Measurements from ENCODE around the gene RCSD1. TPM values are rescaled to one million over a fixed set of nuclear protein-coding genes. Genes with fewer than 3 reads are reported as not detected.

The RCSD1 gene
- total RNA-seq, 2 donors from 2014 or later, result 88.0 to 101 TPM

GRCh38 chr1:167654975-167655575 lies 25.0 kb downstream of the RCSD1 start:
- Mint-ChIP-seq H3K27ac (peak overlapping the region; percentile 94), H3K4me3 (no peak overlapping the region), H3K27me3 (no peaks in the 10 kb centered on the region), H3K36me3 (ENCODE audit: low read depth) (peaks cover 10% of the 10 kb centered on the region), H3K4me1 (peaks cover 77% of the 10 kb centered on the region)
- H3K9me3 ChIP-seq (ENCODE audit: control insufficient read depth, low read length, poor library complexity, severe bottlenecking), result no peaks in the 10 kb centered on the region
- no peak for ATAC-seq
- DNase-seq, result no peak

- no peaks in the 10 kb centered on the region for H3K9me3 ChIP-seq (ENCODE audit: control insufficient read depth, low read length, poor library complexity, severe bottlenecking)
- Mint-ChIP-seq H3K4me3 (no peak overlapping the region), H3K4me1 (peaks cover 72% of the 10 kb centered on the region), H3K27ac (peak overlapping the region; percentile 89), H3K36me3 (ENCODE audit: low read depth) (peaks cover 13% of the 10 kb centered on the region), H3K27me3 (no peaks in the 10 kb centered on the region)
- no peak for ATAC-seq
- DNase-seq, result no peak
These were observed 26.6 kb downstream of the RCSD1 start for GRCh38 chr1:167656657-167657056.

- Mint-ChIP-seq H3K4me1 (peaks cover 78% of the 10 kb centered on the region), H3K27ac (peak overlapping the region; percentile 89), H3K27me3 (no peaks in the 10 kb centered on the region), H3K4me3 (no peak overlapping the region), H3K36me3 (ENCODE audit: low read depth) (peaks cover 19% of the 10 kb centered on the region)
- ATAC-seq (no peak), DNase-seq (no peak)
- H3K9me3 ChIP-seq (ENCODE audit: control insufficient read depth, low read length, poor library complexity, severe bottlenecking), result no peaks in the 10 kb centered on the region
These were observed 28.7 kb downstream of the RCSD1 start for GRCh38 chr1:167658574-167659328.

GRCh38 chr1:167659450-167659849 lies 29.4 kb downstream of the RCSD1 start:
- peak overlapping the region; percentile 71 for H3K4me3 Mint-ChIP-seq

GRCh38 chr1:167659881-167660280 lies 29.8 kb downstream of the RCSD1 start:
- Mint-ChIP-seq H3K4me3 (peak overlapping the region; percentile 71), H3K27me3 (no peaks in the 10 kb centered on the region), H3K4me1 (peaks cover 75% of the 10 kb centered on the region), H3K36me3 (ENCODE audit: low read depth) (peaks cover 14% of the 10 kb centered on the region), H3K27ac (peak overlapping the region; percentile 89)
- DNase-seq (no peak), ATAC-seq (no peak)
- H3K9me3 ChIP-seq (ENCODE audit: control insufficient read depth, low read length, poor library complexity, severe bottlenecking), result no peaks in the 10 kb centered on the region

More at GRCh38 chr1:167659450-167659849, 29.4 kb downstream of the RCSD1 start:
- DNase-seq, result no peak
- Mint-ChIP-seq H3K27ac (peak overlapping the region; percentile 89), H3K36me3 (ENCODE audit: low read depth) (peaks cover 14% of the 10 kb centered on the region), H3K4me1 (peaks cover 76% of the 10 kb centered on the region), H3K27me3 (no peaks in the 10 kb centered on the region)
- ATAC-seq, result no peak
- no peaks in the 10 kb centered on the region for H3K9me3 ChIP-seq (ENCODE audit: control insufficient read depth, low read length, poor library complexity, severe bottlenecking)

- DNase-seq (no peak), ATAC-seq (no peak)
- no peaks in the 10 kb centered on the region for H3K9me3 ChIP-seq (ENCODE audit: control insufficient read depth, low read length, poor library complexity, severe bottlenecking)
- Mint-ChIP-seq H3K4me1 (peaks cover 80% of the 10 kb centered on the region), H3K27me3 (no peaks in the 10 kb centered on the region), H3K4me3 (no peak overlapping the region), H3K36me3 (ENCODE audit: low read depth) (peaks cover 14% of the 10 kb centered on the region), H3K27ac (peak overlapping the region; percentile 89)
These were observed 31.7 kb downstream of the RCSD1 start for GRCh38 chr1:167661527-167662426.

- DNase-seq (no peak), ATAC-seq (no peak)
- Mint-ChIP-seq H3K36me3 (ENCODE audit: low read depth) (peaks cover 14% of the 10 kb centered on the region), H3K4me3 (no peak overlapping the region), H3K27ac (peak overlapping the region; percentile 89), H3K27me3 (no peaks in the 10 kb centered on the region), H3K4me1 (peaks cover 76% of the 10 kb centered on the region)
- no peaks in the 10 kb centered on the region for H3K9me3 ChIP-seq (ENCODE audit: control insufficient read depth, low read length, poor library complexity, severe bottlenecking)
These were observed 33.2 kb downstream of the RCSD1 start for GRCh38 chr1:167663002-167663772.

GRCh38 chr1:167665469-167665868 lies 35.4 kb downstream of the RCSD1 start:
- DNase-seq, result no peak
- H3K27me3 Mint-ChIP-seq, result no peaks in the 10 kb centered on the region
- ATAC-seq, result no peak
- H3K36me3 Mint-ChIP-seq (ENCODE audit: low read depth), result peaks cover 7% of the 10 kb centered on the region
- H3K4me1 Mint-ChIP-seq, result peaks cover 72% of the 10 kb centered on the region
- no peaks in the 10 kb centered on the region for H3K9me3 ChIP-seq (ENCODE audit: control insufficient read depth, low read length, poor library complexity, severe bottlenecking)
- H3K27ac Mint-ChIP-seq, result peak overlapping the region; percentile 72
- H3K4me3 Mint-ChIP-seq, result no peak overlapping the region

GRCh38 chr1:167666416-167666815 lies 36.4 kb downstream of the RCSD1 start:
- H3K4me3 Mint-ChIP-seq, result no peak overlapping the region

GRCh38 chr1:167667536-167667935 lies 37.5 kb downstream of the RCSD1 start:
- Mint-ChIP-seq H3K27ac (peak overlapping the region; percentile 72), H3K36me3 (ENCODE audit: low read depth) (peaks cover 18% of the 10 kb centered on the region), H3K4me3 (no peak overlapping the region)

More at GRCh38 chr1:167666416-167666815, 36.4 kb downstream of the RCSD1 start:
- no peak for ATAC-seq
- Mint-ChIP-seq H3K4me1 (peaks cover 74% of the 10 kb centered on the region), H3K27ac (peak overlapping the region; percentile 72), H3K36me3 (ENCODE audit: low read depth) (peaks cover 15% of the 10 kb centered on the region), H3K27me3 (no peaks in the 10 kb centered on the region)
- H3K9me3 ChIP-seq (ENCODE audit: control insufficient read depth, low read length, poor library complexity, severe bottlenecking), result no peaks in the 10 kb centered on the region
- no peak for DNase-seq

GRCh38 chr1:167668108-167668507 lies 38.1 kb downstream of the RCSD1 start:
- no peaks in the 10 kb centered on the region for H3K9me3 ChIP-seq (ENCODE audit: control insufficient read depth, low read length, poor library complexity, severe bottlenecking)
- H3K4me3 Mint-ChIP-seq, result no peak overlapping the region
- H3K27me3 Mint-ChIP-seq, result no peaks in the 10 kb centered on the region
- peak overlapping the region; percentile 72 for H3K27ac Mint-ChIP-seq
- H3K4me1 Mint-ChIP-seq, result peaks cover 77% of the 10 kb centered on the region
- ATAC-seq (no peak), DNase-seq (no peak)
- H3K36me3 Mint-ChIP-seq (ENCODE audit: low read depth), result peaks cover 18% of the 10 kb centered on the region

More at GRCh38 chr1:167667536-167667935, 37.5 kb downstream of the RCSD1 start:
- Mint-ChIP-seq H3K27me3 (no peaks in the 10 kb centered on the region), H3K4me1 (peaks cover 78% of the 10 kb centered on the region)
- no peaks in the 10 kb centered on the region for H3K9me3 ChIP-seq (ENCODE audit: control insufficient read depth, low read length, poor library complexity, severe bottlenecking)
- DNase-seq (no peak), ATAC-seq (no peak)

- no peak for DNase-seq
- H3K36me3 Mint-ChIP-seq (ENCODE audit: low read depth), result peaks cover 18% of the 10 kb centered on the region
- peak overlapping the region; percentile 93 for H3K27ac Mint-ChIP-seq
- H3K4me1 Mint-ChIP-seq, result peaks cover 76% of the 10 kb centered on the region
- H3K4me3 Mint-ChIP-seq, result peak overlapping the region; percentile 9
- H3K27me3 Mint-ChIP-seq, result no peaks in the 10 kb centered on the region
- no peak for ATAC-seq
- no peaks in the 10 kb centered on the region for H3K9me3 ChIP-seq (ENCODE audit: control insufficient read depth, low read length, poor library complexity, severe bottlenecking)
These were observed 39.4 kb downstream of the RCSD1 start for GRCh38 chr1:167669209-167670124.

All from T-helper 17 cell (primary cell).